Chondrocyte (in vitro differentiated cells): Measurements from ENCODE around the gene LRR1. TPM values are rescaled to one million over a fixed set of nuclear protein-coding genes. Genes with fewer than 3 reads are reported as not detected.

Experiments
- DNase-seq: peaks from one replicate; pipeline ENCODE4 v3.0.0; 2021; ENCODE audit warnings: mixed read lengths, low spot score
- H3K27ac Mint-ChIP-seq: one replicate; pipeline ENCODE4 v1.8.0; 2021; ENCODE audit warnings: mild to moderate bottlenecking, moderate library complexity, mixed read lengths; ENCODE audit not compliant: unreplicated experiment
- H3K27me3 Mint-ChIP-seq: 2 replicates; pipeline ENCODE4 v1.8.0; 2021; ENCODE audit warnings: low read depth, mixed read lengths
- H3K36me3 Mint-ChIP-seq: 2 replicates; pipeline ENCODE4 v1.8.0; 2021; ENCODE audit warnings: low read depth, mixed read lengths
- H3K4me1 Mint-ChIP-seq: 2 replicates; pipeline ENCODE4 v1.8.0; 2021; ENCODE audit warnings: low read depth, mild to moderate bottlenecking, mixed read lengths
- H3K4me3 Mint-ChIP-seq: one replicate; pipeline ENCODE4 v1.8.0; 2021; ENCODE audit warnings: mild to moderate bottlenecking, moderate library complexity, mixed read lengths; ENCODE audit not compliant: unreplicated experiment
- H3K9me3 Mint-ChIP-seq: 2 replicates; pipeline ENCODE4 v1.8.0; 2021; ENCODE audit warnings: low read depth, mixed read lengths
- total RNA-seq: library from RNA; stranded (reverse); gene quantifications from 3 replicates; pipeline ENCODE4 v1.2.1, GENCODE V29; 2021
- TF ChIP-seq, protein P1 (sequence below): fragments of 200-600 bp; sonication (generic); IDR thresholded peaks from 2 replicates; pipeline ENCODE4 v1.5.0; 2021; ENCODE audit warnings: antibody characterized with exemption, mild to moderate bottlenecking, moderate library complexity

The LRR1 gene
- total RNA-seq, 1 donor from 2014 or later: 11.6 TPM

DNA sequence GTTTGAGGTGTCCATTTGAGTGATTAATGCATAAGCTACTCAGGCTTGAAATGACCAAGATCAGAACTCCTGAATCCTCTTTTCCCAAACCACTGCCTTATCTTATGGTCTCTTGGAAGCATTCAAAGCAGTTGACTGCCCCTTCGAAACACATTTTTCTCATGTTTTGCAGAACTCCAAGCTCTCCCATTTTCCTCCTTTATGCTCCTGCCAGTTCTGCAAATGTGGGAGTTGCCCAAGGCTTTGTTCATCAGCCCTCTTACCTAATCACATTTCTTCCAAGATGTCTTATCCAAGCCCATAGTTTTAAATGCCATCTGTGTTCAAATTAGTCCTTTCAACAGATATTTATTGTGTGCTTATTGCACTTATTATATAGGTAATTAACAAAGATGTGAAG, 38.1 kb downstream of the LRR1 start:
- Mint-ChIP-seq H3K36me3 (peaks cover 9% of the 10 kb centered on the region), H3K4me1 (peaks cover 54% of the 10 kb centered on the region), H3K4me3 (peak overlapping the region; percentile 14), H3K27me3 (no peaks in the 10 kb centered on the region), H3K9me3 (no peaks in the 10 kb centered on the region), H3K27ac (no peak overlapping the region)
- no peak for DNase-seq
- TF ChIP-seq, protein P1, sequence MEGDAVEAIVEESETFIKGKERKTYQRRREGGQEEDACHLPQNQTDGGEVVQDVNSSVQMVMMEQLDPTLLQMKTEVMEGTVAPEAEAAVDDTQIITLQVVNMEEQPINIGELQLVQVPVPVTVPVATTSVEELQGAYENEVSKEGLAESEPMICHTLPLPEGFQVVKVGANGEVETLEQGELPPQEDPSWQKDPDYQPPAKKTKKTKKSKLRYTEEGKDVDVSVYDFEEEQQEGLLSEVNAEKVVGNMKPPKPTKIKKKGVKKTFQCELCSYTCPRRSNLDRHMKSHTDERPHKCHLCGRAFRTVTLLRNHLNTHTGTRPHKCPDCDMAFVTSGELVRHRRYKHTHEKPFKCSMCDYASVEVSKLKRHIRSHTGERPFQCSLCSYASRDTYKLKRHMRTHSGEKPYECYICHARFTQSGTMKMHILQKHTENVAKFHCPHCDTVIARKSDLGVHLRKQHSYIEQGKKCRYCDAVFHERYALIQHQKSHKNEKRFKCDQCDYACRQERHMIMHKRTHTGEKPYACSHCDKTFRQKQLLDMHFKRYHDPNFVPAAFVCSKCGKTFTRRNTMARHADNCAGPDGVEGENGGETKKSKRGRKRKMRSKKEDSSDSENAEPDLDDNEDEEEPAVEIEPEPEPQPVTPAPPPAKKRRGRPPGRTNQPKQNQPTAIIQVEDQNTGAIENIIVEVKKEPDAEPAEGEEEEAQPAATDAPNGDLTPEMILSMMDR: no peak

DNA sequence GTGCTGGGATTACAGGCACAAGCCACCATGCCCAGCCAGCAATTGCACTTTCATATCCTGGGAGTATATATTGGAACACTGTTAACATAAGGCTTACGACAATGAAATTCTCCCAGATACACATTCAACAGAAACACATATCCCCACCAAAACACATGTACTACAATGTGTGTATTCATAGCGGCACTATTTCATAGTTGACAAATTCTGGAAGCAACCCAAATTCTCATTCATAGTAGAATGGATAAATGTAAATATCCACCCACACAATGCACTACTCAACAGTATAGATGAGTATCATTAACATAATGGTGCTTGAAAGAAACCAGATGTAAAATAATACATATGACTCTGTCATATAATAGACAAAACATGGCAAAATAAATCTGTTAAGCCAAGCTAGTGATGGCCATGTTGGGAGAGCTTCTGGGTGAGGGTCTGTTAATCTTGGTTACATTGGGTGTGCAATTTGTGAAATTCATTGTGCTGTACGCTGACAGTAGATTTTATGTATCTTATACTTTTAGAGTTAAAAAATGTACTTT, 38.9 kb downstream of the LRR1 start:
- no peak for DNase-seq
- Mint-ChIP-seq H3K4me3 (no peak overlapping the region), H3K27me3 (no peaks in the 10 kb centered on the region), H3K9me3 (no peaks in the 10 kb centered on the region), H3K36me3 (peaks cover 9% of the 10 kb centered on the region), H3K4me1 (peaks cover 54% of the 10 kb centered on the region), H3K27ac (no peak overlapping the region)
- TF ChIP-seq, protein P1: no peak

GRCh38 chr14:49640540-49641417, 42.0 kb downstream of the LRR1 start:
- Mint-ChIP-seq H3K27ac (no peak overlapping the region), H3K9me3 (no peaks in the 10 kb centered on the region), H3K4me1 (peaks cover 43% of the 10 kb centered on the region), H3K36me3 (peaks cover 9% of the 10 kb centered on the region), H3K27me3 (no peaks in the 10 kb centered on the region), H3K4me3 (no peak overlapping the region)
- TF ChIP-seq, protein P1: no peak
- no peak for DNase-seq

DNA sequence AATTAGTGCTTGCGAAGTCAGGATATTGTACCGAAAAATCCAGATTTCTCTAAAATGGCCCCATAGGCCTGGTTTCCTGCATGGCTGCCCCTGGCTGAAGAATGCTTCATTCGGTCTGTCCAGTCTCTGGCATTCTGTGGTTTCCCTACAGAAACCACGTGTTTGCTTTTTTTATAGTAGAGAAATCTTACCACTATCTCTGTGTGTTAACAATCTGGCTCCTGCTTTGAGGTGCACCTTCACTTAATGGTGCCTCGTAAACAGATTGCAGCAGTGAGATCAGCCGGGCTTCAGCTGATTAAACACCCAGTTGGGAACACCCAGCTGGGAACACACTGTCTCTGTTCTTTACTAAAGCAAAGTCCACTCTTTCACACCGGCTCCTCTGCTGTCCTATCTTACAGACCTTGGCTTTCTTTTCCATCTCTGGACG, 43.0 kb downstream of the LRR1 start:
- Mint-ChIP-seq H3K36me3 (peaks cover 9% of the 10 kb centered on the region), H3K4me3 (no peak overlapping the region), H3K4me1 (peaks cover 34% of the 10 kb centered on the region), H3K27me3 (no peaks in the 10 kb centered on the region), H3K27ac (peak overlapping the region; percentile 76), H3K9me3 (no peaks in the 10 kb centered on the region)
- TF ChIP-seq, protein P1: no peak
- DNase-seq: no peak

- no peaks in the 10 kb centered on the region for H3K9me3 Mint-ChIP-seq
- TF ChIP-seq, protein P1: no peak
- no peaks in the 10 kb centered on the region for H3K27me3 Mint-ChIP-seq
- peak overlapping the region; percentile 76 for H3K27ac Mint-ChIP-seq
- H3K36me3 Mint-ChIP-seq: peaks cover 11% of the 10 kb centered on the region
- peaks cover 31% of the 10 kb centered on the region for H3K4me1 Mint-ChIP-seq
- DNase-seq: no peak
- H3K4me3 Mint-ChIP-seq: no peak overlapping the region
These were observed 43.4 kb downstream of the LRR1 start for GRCh38 chr14:49642163-49642562.
